HG02642 (cell line): Measurements from ENCODE around the gene THSD4.

Experiments used
- ATAC-seq: cut with Tn5 transposase; IDR thresholded peaks from one replicate; pipeline ENCODE4 v1.9.1; 2021; ENCODE audit warnings: mild to moderate bottlenecking; ENCODE audit not compliant: unreplicated experiment, poor library complexity

THSD4 gene

DNA sequence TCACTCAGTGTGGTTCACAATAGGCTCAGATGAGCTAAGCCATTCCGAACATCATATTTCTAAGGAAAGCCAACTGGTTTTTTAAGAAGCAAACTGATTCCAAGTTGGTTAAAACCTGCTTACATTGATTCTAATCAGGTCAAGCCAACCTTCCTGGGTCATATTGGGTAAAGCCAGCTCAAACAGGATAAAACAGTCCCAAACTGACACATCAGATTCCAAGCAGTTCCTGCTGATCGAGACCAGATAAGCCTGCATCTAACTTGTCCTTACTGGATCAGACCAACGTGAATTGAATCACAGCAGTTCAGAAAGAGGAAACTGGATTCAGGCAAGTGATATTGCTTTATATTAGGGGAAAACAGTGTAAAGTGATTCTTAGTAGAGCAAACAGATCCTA, 18.6 kb upstream of the THSD4 start:
- no peak for ATAC-seq

DNA sequence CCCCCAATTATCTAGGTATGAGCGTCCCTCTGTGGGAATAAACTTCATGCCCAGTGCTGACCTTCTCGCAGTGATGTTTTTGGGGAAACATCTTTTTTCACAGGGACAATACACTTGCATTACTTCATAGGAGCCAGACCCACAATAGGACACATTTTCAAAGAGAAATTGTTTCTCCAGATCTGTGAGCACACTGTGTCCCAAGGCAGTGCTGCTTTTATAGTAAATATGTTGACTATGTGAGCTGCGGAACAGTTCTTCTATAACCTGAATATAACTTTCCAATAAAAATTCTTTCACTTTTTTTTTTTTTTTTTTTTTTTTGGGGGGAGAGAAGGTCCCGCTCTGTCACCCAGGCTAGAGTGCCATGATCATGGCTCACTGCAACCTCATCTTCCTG, 17.4 kb upstream of the THSD4 start:
- no peak for ATAC-seq

DNA sequence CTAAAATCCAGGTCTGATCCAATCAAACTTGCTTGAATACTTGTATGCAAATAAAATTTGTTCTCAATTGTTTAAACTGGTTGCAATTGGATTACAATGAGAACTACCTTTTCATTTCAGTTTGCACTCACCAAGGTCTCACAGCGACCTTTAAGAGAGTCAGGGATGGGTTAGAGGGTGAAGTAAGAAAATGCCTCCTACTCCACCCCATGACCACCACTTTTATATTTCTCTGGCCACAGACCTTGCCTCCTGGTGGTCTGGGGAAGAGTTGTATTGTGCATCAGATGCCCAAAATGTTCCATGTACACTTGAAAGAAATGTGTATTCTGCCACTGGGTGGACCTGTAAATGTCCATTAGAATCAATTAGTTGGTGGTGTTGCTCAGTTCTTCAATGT, 16.4 kb upstream of the THSD4 start:
- ATAC-seq: no peak

DNA sequence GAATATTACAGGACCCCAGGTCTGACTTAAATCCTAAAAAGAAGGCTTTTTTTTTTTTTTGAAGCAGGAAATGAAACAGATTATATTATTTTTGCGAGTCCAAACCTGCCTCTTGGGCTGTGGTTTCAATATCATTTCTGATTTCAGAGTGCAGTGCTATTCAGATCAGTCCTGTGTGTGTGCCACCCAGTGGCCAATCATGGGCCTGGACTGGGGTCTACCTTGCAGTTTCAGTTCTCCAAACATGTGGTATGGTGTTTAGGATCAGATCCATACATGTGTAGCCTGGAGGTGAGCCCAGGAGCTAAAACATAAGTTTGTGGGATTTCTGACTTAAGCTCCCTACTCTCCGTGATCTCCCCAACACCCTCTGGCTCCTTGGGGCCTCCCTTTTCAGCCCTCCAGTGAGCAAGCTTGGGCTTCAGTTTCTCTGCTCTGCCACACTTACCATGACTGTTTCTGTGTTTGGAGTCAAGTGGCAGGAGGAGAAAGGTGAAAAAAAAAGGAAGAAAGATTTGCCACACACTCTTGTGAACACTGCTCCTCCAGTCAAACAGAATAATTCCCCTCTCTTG, 12.1 kb upstream of the THSD4 start:
- ATAC-seq: peak; percentile 68

DNA sequence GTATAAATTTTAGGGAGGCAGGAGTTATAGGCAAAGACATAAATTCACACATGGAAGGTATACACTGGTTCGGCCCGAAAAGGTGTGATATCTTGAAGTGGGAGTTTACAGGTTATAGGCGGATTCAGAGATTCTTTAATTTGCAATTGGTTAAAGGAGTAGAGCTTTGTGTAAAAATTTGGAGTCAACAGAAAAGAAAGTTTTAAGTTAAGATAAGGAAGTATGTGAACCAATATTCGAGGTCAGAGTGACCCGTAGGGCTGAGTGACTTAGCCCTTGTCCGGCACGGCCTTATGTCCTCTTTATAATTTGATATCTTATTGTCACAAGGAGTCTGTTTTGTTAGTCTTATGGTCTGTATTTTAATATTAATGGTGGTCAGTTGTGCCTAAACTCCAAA, 10.6 kb upstream of the THSD4 start:
- no peak for ATAC-seq

DNA sequence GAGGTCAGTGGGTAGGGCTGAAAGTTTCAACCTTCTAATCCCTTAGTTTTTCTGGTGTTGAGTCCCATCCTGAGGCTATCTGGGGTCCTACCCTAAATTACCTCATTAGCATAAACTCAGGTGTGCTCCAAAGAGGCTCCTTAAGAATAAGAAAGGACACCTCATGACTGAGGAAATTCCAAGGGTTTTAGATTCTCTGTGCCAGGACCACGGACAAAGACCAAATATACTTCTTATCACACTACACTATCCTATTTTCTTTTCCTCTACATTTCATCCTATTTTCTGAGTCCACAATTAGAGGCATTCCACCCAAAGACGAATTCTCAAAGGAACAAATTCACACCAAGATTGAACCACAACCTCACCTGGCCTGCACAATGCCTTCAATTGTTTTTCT, 9.8 kb upstream of the THSD4 start:
- no peak for ATAC-seq

DNA sequence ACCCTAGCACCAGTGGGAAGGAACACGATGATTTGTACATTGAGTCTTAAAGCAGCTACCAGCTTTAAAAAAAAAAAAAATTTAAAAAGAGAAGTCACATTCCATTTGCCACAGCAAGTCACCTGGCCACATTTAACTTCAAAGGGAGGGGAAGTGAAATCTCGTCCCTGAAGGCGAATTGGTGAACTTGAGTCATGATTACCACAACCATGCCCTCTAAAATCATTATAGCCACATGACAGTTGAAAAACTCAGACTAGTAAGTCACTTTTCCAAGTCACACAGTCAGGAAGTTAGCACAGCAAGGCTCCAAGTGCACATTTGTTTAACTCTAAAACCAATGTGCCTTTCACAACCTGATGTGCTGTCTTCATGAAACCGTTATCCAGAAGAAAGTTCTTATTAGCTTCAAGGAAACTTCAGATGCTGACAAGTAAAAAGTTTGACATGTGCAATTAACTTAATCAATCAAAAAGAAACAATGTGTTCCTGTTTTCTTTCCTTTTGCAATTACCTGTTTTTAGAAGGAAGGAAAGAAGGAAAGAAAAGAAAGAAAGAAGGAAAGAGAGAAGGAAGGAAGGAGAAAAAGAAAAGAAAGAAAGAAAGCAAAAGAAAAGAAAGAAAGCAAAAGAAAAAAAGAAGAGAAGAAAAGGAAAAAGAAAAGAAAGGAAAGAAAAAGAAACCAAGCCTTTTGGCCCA, 8.3 kb upstream of the THSD4 start:
- no peak for ATAC-seq

DNA sequence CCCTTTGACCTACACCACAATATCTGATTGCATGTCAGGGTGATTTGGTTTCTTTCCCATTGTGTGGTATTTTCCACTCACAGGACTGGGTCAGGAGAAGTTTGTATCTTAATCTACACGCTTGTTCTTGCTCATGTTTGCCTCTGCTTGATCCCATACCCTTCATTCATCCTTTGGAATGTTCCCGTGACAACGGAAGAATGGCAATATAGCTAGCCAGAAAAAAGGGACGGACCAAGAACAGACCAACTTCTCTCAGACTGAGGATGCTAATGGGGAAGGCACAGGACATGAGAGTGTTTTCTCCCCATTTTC, 7.8 kb upstream of the THSD4 start:
- ATAC-seq: no peak

DNA sequence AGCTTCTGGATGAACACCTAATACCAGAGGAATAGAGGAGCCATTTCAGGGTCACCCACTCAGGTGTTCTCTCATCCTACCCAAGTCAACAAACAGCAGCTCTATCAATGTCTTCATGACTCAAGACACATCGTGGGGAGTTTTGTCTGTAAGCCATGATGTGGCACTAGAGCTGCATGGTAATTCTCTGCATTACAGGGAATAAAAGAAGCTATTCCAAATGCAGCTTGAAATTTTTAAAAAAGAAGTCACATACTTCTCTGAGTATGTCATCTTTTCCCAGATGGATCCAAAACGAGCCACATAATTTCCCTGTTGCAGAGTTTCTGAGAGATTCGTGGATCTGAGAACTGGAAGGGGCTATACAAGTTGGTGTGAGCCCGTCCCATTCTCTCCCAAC, 6.1 kb upstream of the THSD4 start:
- ATAC-seq: no peak

DNA sequence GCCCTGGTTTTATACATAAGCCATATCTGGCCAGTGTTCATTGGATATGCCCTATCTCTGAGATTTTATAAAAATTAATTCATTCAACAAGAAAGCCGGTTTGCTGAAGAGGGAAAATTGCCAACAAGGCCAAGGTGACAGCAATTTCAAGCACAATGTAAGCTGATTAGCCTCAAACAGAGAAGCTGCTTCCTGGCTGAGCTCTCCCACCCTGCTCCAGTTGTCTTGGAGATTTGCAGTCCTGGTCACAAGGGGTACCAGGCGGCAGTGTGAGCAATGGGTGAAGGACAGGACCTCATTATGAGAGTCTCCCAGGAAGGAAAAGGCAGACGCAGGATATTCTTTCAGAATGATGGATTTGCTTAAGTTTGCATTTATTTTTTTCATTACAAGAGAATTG, 5.4 kb upstream of the THSD4 start:
- no peak for ATAC-seq

DNA sequence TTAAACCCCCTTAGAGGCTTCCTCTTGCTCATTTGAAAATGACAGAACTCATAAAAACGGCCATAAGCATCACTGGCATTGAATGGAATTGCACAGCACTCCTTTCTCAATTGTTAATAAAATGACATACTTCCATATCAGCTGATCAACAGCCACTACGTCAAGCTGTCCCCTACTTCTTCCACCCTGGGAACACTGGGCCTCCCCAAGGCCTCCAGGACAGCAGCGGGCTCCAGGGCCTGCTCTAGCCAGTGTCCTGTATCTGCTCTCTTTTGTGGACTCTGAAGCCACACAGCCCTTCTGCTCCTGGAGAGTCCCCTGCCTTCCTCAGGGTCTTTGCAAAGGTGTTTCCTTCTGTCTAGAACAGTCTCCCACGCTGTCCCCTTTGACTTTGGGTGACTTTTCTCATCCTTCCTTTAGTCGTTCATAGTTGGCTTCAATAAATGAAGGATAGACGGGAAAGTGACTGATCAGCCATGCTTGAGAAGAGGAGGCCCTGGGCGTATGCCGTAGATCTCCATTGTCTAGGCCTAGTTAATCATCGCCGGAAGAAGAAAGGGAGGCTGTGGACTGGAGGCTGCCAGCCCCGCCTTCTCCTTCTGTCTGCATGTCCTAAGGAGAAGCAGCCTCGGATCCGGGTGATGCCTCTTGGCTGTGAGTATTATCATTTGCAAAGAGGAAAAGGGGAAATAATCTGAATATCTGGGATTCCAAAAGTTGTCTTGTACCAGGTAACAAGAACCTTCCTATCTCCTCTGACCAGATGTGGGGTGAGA, 4.7 kb upstream of the THSD4 start:
- no peak for ATAC-seq

DNA sequence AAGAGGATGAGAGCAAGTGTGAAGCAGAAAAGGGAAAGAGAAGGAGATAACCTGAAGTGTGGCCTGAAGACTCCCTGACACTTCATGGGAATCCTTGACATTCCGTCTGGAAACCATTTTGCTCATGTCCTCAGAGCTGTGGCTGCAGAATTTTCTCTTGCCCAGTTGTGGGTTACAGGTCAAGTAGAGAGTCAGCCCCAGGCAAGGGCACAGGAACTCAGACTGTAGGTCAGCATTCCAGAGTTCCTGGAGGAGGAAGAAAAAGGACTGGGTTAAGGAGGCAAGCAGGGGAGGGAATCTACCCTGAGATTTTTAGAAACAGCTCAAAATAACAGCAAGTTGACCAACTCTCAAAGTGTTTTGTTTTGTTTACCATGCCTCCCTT, 4.1 kb upstream of the THSD4 start:
- ATAC-seq: no peak

DNA sequence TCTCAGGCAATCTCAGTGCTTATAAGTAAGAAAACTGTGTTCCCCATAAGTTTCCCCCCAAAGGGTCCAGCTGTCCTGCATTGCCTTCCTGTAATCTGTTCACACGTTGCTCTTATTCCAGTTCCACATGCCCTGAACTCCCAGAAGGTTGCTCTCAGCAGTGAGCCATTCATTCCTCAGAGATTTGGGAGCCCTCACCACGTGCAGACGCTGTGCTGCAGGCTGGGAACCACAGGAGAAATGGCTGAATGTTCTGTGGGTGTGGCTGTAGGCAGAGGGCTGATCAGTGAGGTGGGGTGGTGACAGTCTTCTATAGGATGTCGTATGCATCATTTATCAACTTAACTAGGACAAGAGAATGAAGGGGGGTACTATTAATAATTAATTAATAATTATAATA, 3.3 kb upstream of the THSD4 start:
- no peak for ATAC-seq

DNA sequence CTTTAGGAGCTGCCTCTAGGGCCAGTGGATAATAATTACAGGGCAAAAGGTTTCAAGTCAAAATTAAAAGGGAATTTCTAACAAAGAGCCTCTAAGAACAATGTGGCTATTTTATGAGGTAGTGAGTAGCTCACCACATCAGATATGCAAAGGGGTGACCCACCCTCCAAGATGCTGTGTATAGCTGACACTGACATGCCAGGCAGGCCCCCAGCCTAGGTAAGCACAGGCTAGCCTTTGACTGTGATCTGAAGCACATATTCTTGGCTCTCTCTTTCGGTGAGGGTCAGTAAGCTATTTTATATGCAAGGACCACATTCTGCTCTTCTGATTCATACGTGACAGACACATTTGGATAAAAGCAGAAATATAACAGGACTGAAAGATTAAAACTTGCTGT, 2.8 kb upstream of the THSD4 start:
- ATAC-seq: no peak

DNA sequence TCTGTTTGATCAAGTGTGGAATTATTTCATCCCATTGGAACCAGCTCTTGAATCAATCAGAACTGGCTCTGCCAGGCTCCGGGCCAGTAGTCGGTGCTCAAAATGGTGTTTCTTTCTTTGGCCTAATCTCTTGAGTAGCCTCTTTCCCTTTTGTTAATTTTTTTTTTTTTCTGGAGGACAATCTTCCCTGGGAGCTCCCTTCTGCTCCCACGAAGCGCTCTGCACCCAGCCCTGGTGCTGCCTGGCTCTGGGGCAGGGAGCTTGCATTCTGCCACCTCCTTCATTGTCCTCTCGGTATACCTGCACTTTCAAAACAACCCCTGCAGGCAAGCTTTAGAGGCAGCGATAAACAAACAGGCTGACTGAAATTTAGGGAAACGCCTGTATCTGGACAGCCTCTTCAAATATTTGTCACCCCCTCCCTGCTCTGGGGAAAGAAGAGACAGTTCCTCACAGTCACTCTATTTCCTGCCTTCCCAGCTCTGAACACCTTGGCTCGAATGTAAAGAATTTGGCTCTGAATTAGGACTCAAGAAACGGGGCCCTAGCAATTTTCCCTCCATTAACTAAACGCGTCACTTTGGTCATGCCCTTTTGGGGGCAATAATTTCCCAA, 1.1 kb upstream of the THSD4 start:
- no peak for ATAC-seq

DNA sequence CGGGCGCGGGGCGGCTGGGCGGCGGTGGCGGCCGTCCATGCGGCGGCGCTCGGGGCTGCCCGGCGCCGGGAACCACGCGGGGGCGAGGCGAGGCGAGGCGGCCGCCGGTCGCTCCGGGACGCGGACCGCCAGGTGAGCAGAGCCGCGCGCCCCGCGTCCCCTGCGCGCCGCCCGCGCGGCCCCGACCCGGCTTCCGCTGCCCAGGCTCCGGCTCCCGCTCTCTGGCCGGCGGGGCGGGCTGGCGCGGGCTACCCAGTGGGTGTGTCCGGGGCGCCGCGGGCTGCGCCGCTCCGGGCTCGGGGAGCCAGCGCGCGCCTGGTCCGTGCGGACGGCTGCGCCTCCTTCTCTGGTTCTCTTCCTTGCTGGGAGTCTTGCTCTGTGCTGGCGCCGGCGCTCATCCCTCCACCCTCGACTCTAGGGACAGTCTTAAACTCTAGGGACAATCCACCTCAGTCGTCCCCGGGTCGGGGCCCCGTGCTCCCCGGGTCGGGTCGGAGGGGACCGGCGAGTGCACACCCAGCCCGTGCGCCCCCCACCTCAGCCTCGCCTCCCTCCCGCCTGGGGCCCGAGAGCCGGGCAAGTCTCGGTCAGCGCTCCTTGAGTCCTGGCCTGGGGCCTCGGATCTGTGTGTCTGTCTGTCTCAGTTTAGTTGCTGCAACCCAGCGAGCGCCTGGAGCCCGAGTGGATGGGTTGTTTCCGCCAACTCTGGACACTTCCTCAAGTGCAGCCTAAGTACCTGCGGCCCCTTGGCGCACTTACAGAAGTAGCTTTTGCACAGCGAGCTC, 488 bp downstream of the THSD4 start:
- peak; percentile 49 for ATAC-seq

DNA sequence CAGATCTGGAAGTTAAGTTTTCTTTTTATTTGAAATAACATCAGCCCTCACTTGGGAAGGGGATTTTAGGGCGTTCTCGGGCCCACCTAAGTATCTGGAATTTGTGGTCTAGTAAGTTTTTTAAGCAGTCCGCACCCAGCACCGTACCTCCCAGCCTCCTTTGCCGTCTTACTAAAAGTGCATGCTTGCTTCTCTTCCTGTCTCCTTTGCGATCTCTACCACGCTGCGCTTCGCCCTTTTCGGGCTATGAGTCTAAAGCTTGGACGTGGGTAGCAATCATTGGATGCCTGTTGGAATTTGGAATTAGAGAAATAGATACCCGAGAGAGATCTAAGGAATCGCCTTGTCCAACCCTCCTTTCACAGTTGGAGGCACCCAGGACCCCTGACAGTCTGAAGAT, 1.1 kb downstream of the THSD4 start:
- no peak for ATAC-seq

DNA sequence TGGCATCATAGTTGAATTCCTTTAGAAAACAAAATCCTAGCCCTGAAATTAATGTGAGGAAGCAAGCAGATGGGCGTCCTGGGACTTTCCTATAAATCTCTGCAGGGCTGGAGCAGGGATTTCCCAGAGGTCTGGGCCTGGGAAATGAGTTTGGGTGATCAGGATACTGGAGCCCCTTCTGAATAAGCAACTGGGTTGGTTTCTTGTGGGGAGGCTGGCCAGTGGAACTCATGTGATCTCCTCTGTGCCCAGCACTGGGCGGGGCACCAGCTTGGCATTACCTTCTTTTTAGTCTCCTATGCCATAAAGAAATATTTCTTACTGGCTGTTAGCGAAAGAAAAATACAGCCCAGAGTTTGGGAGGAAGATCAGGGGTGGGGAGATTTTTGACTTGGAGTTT, 1.7 kb downstream of the THSD4 start:
- ATAC-seq: no peak

DNA sequence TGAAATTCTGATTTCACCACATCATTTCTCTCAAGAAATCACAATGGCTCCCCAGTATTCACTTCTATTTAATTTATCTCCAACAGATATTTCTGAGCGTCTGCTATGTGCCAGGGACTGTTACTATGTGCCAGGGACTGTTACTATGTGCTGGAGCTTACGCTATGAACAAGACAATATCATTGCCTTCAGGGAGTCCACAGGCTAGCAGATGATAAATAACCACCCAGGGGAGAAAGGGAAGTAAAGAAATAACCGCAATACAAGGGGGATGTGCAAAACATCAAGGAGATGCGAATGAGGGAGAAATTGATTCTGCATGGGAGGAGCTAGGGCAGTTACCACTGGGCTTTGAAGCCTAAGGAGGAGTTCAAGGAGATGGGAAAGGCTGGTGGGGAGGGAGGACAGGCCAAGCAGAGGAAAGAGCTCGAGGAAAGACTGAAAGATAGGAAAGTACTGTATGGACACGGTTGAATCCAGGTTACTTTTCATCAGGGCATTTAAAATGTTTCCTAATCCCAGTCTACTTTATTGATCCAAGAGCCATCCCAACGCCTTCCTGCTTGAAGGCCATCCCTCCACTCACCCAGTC, 2.5 kb downstream of the THSD4 start:
- no peak for ATAC-seq

DNA sequence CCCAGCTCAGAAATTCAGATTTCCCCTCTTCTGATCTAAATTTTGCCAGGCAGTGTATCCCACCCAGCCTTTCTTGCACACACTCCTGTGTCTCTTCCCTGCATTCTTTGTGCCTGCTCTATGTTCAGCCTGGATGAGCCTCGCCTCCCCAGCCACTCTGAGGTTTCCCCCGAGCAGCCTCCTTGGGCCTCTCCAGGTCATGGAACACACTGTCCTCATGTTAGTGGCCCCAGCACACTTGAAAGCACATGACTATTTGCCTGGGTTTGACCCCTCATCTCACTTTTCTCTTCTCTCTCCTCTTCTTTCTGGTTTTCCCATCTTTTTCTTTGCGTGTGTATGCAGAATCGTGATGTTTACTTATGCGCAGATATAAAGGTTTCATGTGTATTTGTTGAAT, 3.1 kb downstream of the THSD4 start:
- no peak for ATAC-seq
